Measurements from ENCODE around the gene PTP4A1. TPM values are rescaled to one million over a fixed set of nuclear protein-coding genes. Genes with fewer than 3 reads are reported as not detected.

Gene PTP4A1
- total RNA-seq, 1 donor from 2014 or later: 181 TPM

DNA sequence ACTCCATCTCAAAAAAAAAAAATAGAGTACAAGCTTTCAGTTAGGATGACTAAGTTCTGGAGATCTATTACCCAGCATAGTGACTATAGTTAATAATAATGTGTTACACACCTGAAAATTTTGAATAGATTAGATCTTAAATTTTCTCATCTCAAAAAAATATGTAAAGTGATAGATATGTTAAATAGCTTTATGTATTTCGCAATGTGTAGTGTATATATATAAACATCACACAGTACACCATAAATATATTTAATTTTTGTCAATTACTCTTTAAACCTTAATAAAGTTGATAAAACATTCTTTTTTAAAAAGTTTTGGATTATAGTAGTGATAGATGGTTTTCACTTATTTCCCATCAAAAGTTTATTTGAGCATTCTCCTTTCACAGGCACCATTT lies 25.6 kb upstream of the PTP4A1 start:
- DNase-seq (ENCODE audit: low read depth) (no peak), FAIRE-seq (no peak)
- Histone ChIP-seq H3K27me3 (ENCODE audit: control insufficient read depth, insufficient read depth, low read length) (no peaks in the 10 kb centered on the region), H3K36me3 (ENCODE audit: control insufficient read depth, insufficient read depth, low read length) (no peaks in the 10 kb centered on the region), H3K4me3 (ENCODE audit: low read depth, low read length) (no peak overlapping the region)
- TF ChIP-seq, protein P1, sequence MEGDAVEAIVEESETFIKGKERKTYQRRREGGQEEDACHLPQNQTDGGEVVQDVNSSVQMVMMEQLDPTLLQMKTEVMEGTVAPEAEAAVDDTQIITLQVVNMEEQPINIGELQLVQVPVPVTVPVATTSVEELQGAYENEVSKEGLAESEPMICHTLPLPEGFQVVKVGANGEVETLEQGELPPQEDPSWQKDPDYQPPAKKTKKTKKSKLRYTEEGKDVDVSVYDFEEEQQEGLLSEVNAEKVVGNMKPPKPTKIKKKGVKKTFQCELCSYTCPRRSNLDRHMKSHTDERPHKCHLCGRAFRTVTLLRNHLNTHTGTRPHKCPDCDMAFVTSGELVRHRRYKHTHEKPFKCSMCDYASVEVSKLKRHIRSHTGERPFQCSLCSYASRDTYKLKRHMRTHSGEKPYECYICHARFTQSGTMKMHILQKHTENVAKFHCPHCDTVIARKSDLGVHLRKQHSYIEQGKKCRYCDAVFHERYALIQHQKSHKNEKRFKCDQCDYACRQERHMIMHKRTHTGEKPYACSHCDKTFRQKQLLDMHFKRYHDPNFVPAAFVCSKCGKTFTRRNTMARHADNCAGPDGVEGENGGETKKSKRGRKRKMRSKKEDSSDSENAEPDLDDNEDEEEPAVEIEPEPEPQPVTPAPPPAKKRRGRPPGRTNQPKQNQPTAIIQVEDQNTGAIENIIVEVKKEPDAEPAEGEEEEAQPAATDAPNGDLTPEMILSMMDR (IDR thresholded peaks at IDR 0.05; ENCODE audit: insufficient read depth, low read length, severe bottlenecking): no peak

DNA sequence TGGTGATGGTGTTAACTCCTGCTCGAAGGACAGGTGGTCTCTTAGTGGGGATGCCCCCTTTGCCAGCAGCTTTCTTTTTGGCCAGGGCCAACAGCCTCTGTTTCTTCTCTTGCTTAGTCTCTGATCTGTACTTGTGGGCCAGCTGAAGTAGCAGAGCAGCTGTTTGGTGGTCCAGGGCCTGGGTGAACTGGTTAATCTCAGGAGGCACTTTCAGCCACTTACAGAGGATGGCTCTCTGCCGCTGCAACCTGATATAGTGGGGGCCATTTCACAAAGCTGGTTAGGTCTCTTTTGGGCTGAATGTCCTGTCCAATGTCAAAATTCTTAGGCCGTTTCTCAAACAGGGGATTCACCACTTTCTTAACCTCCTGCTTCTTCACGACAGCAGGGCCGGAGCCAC lies 23.2 kb upstream of the PTP4A1 start:
- Histone ChIP-seq H3K27me3 (ENCODE audit: control insufficient read depth, insufficient read depth, low read length) (no peaks in the 10 kb centered on the region), H3K36me3 (ENCODE audit: control insufficient read depth, insufficient read depth, low read length) (no peaks in the 10 kb centered on the region), H3K4me3 (ENCODE audit: low read depth, low read length) (no peak overlapping the region)
- TF ChIP-seq, protein P1 (IDR thresholded peaks at IDR 0.05; ENCODE audit: insufficient read depth, low read length, severe bottlenecking): no peak
- FAIRE-seq: no peak
- DNase-seq (ENCODE audit: low read depth): no peak

DNA sequence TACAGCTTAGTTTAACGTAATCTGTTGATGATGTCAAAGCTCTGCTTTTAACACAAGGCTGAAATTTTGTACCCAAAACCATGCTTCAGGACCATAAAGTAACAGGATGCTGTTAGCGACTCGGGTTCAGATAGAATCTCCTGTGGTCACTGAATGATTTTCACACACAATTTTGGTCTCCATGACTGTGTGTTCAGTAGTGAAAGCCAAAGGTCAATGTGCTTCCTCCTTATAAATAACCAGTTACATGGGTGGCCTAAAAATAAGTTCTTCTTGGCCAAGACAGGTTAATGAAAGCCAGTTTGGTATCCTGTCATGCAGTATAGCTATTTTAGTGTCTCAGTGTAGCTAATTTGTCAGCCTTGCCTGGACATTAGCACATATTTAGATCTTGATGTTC lies 19.1 kb upstream of the PTP4A1 start:
- Histone ChIP-seq H3K36me3 (ENCODE audit: control insufficient read depth, insufficient read depth, low read length) (no peaks in the 10 kb centered on the region), H3K4me3 (ENCODE audit: low read depth, low read length) (no peak overlapping the region), H3K27me3 (ENCODE audit: control insufficient read depth, insufficient read depth, low read length) (no peaks in the 10 kb centered on the region)
- no peak for DNase-seq (ENCODE audit: low read depth)
- TF ChIP-seq, protein P1 (IDR thresholded peaks at IDR 0.05; ENCODE audit: insufficient read depth, low read length, severe bottlenecking): no peak
- FAIRE-seq: no peak

DNA sequence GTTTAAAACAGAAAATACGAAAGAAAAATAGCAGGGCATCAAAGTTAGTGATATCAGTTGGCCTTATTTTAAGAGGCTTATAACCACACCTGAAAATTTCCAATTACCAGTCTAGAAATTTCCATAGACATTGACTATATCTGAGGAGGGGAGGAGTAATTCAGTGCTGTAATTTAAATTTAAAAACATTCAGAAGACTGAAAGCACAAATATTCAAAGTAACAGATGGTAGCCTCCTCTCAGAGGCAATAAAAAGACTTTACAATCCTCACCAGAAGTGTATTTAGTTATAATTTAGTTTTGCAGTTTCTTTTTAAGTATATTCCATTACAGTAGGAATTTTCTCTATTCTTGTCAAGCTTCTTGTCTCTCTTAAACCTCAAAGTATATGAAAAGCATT lies 18.4 kb upstream of the PTP4A1 start:
- DNase-seq (ENCODE audit: low read depth) (no peak), FAIRE-seq (no peak)
- Histone ChIP-seq H3K27me3 (ENCODE audit: control insufficient read depth, insufficient read depth, low read length) (no peaks in the 10 kb centered on the region), H3K4me3 (ENCODE audit: low read depth, low read length) (no peak overlapping the region), H3K36me3 (ENCODE audit: control insufficient read depth, insufficient read depth, low read length) (no peaks in the 10 kb centered on the region)
- TF ChIP-seq, protein P1 (IDR thresholded peaks at IDR 0.05; ENCODE audit: insufficient read depth, low read length, severe bottlenecking): no peak

DNA sequence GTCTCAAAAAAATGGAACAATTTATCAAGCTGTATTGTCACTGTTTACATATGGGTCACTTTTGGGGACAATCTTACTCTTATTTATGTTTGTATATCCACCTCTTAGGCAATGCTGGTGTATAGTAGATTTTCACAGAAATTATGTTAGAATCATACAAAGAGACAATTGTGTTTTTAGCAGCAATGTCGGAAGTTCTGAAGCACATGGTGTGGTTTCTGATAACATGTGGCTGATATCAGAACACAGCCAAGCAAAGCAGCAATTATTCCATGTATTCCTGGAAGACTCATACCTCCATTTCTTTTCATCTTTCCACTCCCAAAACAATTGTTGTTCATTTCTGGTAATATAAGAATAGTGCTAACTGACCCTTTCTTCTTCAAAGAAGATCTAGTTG lies 17.5 kb upstream of the PTP4A1 start:
- TF ChIP-seq, protein P1 (IDR thresholded peaks at IDR 0.05; ENCODE audit: insufficient read depth, low read length, severe bottlenecking): no peak
- FAIRE-seq (no peak), DNase-seq (ENCODE audit: low read depth) (no peak)
- H3K27me3 ChIP-seq (ENCODE audit: control insufficient read depth, insufficient read depth, low read length): no peaks in the 10 kb centered on the region
- H3K36me3 ChIP-seq (ENCODE audit: control insufficient read depth, insufficient read depth, low read length): no peaks in the 10 kb centered on the region
- no peak overlapping the region for H3K4me3 ChIP-seq (ENCODE audit: low read depth, low read length)

DNA sequence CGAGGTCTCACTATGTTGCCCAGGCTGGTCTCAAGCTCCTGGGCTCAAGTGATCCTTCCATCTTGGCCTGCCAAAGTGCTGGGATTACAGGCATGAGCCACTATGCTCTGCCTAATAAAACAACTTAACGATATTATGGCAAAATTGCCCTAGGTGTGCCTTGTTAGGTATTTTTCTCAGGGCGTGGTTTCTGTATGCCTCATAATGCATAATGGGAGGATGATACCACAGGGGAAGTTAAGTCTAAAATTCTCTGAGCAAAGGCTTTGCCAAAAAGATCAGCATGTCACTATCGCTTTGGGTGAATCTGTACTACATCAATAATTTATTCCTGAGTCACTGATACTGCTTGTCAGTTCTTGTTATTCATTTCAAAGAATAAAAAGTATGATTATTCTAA lies 15.9 kb upstream of the PTP4A1 start:
- TF ChIP-seq, protein P1 (IDR thresholded peaks at IDR 0.05; ENCODE audit: insufficient read depth, low read length, severe bottlenecking): no peak
- FAIRE-seq: no peak
- H3K4me3 ChIP-seq (ENCODE audit: low read depth, low read length): no peak overlapping the region

More for the DNA sequence above, 15.9 kb upstream of the PTP4A1 start:
- DNase-seq (ENCODE audit: low read depth): no peak
- no peaks in the 10 kb centered on the region for H3K27me3 ChIP-seq (ENCODE audit: control insufficient read depth, insufficient read depth, low read length)
- H3K36me3 ChIP-seq (ENCODE audit: control insufficient read depth, insufficient read depth, low read length): no peaks in the 10 kb centered on the region

Data from bronchial epithelial cell (primary cell).